Ishikawa (cell line): Measurements from ENCODE around the gene DGKG.

Experiments
- CEBPB ChIP-seq: IDR thresholded peaks from 2 replicates; pipeline ENCODE4 v1.6.1; 2012
- EP300 ChIP-seq: IDR thresholded peaks from 2 replicates; pipeline ENCODE4 v1.6.1; 2012; ENCODE audit warnings: borderline replicate concordance
- NFIC ChIP-seq: IDR thresholded peaks from 2 replicates; pipeline ENCODE4 v1.6.1; 2012
- TAF1 ChIP-seq: IDR thresholded peaks from 2 replicates; pipeline ENCODE4 v1.6.1; 2012; ENCODE audit warnings: low read depth, mild to moderate bottlenecking
- TEAD4 ChIP-seq: IDR thresholded peaks from 2 replicates; pipeline ENCODE4 v1.6.1; 2012
- YY1 ChIP-seq: IDR thresholded peaks from 2 replicates; pipeline ENCODE4 v1.6.1; 2012; ENCODE audit warnings: low read depth
- ZBTB7A ChIP-seq: IDR thresholded peaks from 2 replicates; pipeline ENCODE4 v1.6.1; 2012; ENCODE audit warnings: low read depth

DNA sequence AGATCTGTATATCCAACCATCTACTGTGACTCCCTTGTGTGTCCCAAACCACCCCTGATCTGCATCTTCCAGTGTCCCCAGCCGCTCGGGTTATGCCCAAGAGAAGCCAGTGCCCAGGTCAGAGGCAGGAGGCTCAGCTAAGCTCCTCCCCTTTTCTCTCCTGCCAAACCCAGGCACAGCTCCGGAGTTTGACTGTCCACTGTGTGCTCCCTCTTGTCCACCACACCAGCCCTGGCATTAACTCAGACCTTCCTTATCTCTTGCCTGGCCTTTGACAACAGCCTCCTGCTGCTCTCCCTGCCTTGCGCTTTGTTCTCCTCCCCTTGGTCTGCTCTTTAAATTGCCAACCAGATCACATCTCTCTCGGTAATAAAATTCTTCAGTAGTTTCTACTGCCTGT is 39.3 kb downstream of the DGKG start:
- TF ChIP-seq YY1 (no peak), ZBTB7A (no peak), NFIC (no peak), EP300 (no peak), CEBPB (no peak), TAF1 (no peak), TEAD4 (no peak)
